Ishikawa (cell line): ENCODE measurements around the gene LRTM1.

ENCODE experiments used
- CEBPB ChIP-seq: IDR thresholded peaks from 2 replicates; pipeline ENCODE4 v1.6.1; 2012
- CREB1 ChIP-seq: IDR thresholded peaks from 2 replicates; pipeline ENCODE4 v1.6.1; 2012; ENCODE audit warnings: low read depth
- EGR1 ChIP-seq: IDR thresholded peaks from 2 replicates; pipeline ENCODE4 v1.6.1; 2012
- EP300 ChIP-seq: IDR thresholded peaks from 2 replicates; pipeline ENCODE4 v1.6.1; 2012; ENCODE audit warnings: borderline replicate concordance
- FOXM1 ChIP-seq: IDR thresholded peaks from 2 replicates; pipeline ENCODE4 v1.6.1; 2012; ENCODE audit warnings: low read depth, borderline replicate concordance
- MAX ChIP-seq: IDR thresholded peaks from 2 replicates; pipeline ENCODE4 v1.6.1; 2012
- NFIC ChIP-seq: IDR thresholded peaks from 2 replicates; pipeline ENCODE4 v1.6.1; 2012
- RAD21 ChIP-seq: IDR thresholded peaks from 2 replicates; pipeline ENCODE4 v1.6.1; 2012; ENCODE audit warnings: low read depth
- REST ChIP-seq: IDR thresholded peaks from 2 replicates; pipeline ENCODE4 v1.6.1; 2012; ENCODE audit warnings: low read depth, mild to moderate bottlenecking
- TAF1 ChIP-seq: IDR thresholded peaks from 2 replicates; pipeline ENCODE4 v1.6.1; 2012; ENCODE audit warnings: low read depth, mild to moderate bottlenecking
- TCF12 ChIP-seq: IDR thresholded peaks from 2 replicates; pipeline ENCODE4 v1.6.1; 2012; ENCODE audit warnings: low read depth
- TEAD4 ChIP-seq: IDR thresholded peaks from 2 replicates; pipeline ENCODE4 v1.6.1; 2012
- USF1 ChIP-seq: IDR thresholded peaks from 2 replicates; pipeline ENCODE4 v1.6.1; 2012
- YY1 ChIP-seq: IDR thresholded peaks from 2 replicates; pipeline ENCODE4 v1.6.1; 2012; ENCODE audit warnings: low read depth
- ZBTB7A ChIP-seq: IDR thresholded peaks from 2 replicates; pipeline ENCODE4 v1.6.1; 2012; ENCODE audit warnings: low read depth

Gene LRTM1

GRCh38 chr3:54951405-54951804, 23.5 kb upstream of the LRTM1 start:
- no peak for TF ChIP-seq MAX
- no peak for TF ChIP-seq FOXM1
- TF ChIP-seq NFIC = no peak
- no peak for TF ChIP-seq USF1
- TF ChIP-seq RAD21 = no peak
- TF ChIP-seq CEBPB = no peak
- no peak for TF ChIP-seq YY1

- TF ChIP-seq TCF12 (no peak), ZBTB7A (no peak), EP300 (no peak), FOXM1 (no peak), REST (no peak), CEBPB (no peak), NFIC (no peak), EGR1 (no peak), USF1 (no peak), MAX (no peak), RAD21 (no peak), TAF1 (no peak), TEAD4 (no peak), CREB1 (no peak), YY1 (no peak)
These were observed 22.6 kb upstream of the LRTM1 start for GRCh38 chr3:54950391-54951003.

GRCh38 chr3:54949491-54950044, 21.7 kb upstream of the LRTM1 start:
- TF ChIP-seq EP300 (no peak), YY1 (no peak), CREB1 (no peak), TCF12 (no peak), EGR1 (no peak), TAF1 (no peak), FOXM1 (no peak), ZBTB7A (no peak), USF1 (no peak), REST (no peak), MAX (no peak), CEBPB (no peak), RAD21 (no peak)

- no peak for TF ChIP-seq REST
- no peak for TF ChIP-seq CREB1
- TF ChIP-seq USF1 = no peak
- TF ChIP-seq MAX = no peak
- no peak for TF ChIP-seq ZBTB7A
- no peak for TF ChIP-seq EGR1
- TF ChIP-seq YY1 = no peak
- TF ChIP-seq EP300 = no peak
- TF ChIP-seq NFIC = no peak
- no peak for TF ChIP-seq TAF1
- no peak for TF ChIP-seq RAD21
- TF ChIP-seq TEAD4 = no peak
- TF ChIP-seq CEBPB = no peak
- TF ChIP-seq TCF12 = no peak
- no peak for TF ChIP-seq FOXM1
These were observed 14.0 kb upstream of the LRTM1 start for GRCh38 chr3:54941690-54942362.
